ENCODE measurements around the gene CENPT. TPM values are rescaled to one million over a fixed set of nuclear protein-coding genes. Genes with fewer than 3 reads are reported as not detected.

CENPT gene
- total RNA-seq (2021) = 60.9 and 65.9 TPM in 2 replicates
- long read RNA-seq, transcript CENPT-233 (10 exons, 2,957 nt) = minor isoform, 21 of 545 reads
- long read RNA-seq, transcript CENPT-218 (12 exons, 2,133 nt) = major isoform, 71 of 545 reads
- long read RNA-seq, partial matches to known transcripts = 234 of 545 reads
- long read RNA-seq, other reads (novel, unspliced or antisense) = 213 of 545 reads

- Histone ChIP-seq H3K4me2 (ENCODE audit: insufficient read depth, insufficient read length, low read length) (peak within 1 kb of the TSS; percentile 82), H3T11ph (ENCODE audit: low read length) (no peak within 1 kb of the TSS), H3K79me2 (ENCODE audit: insufficient read depth, low read length) (peaks cover 21% of the 10 kb centered on the region; the same call in 1 of the 2 replicates), H2AFZ (ENCODE audit: low read length) (no peak within 1 kb of the TSS), H4K20me1 (ENCODE audit: control insufficient read depth, insufficient read depth, insufficient read length) (no peaks in the 10 kb centered on the region), H4K5ac (ENCODE audit: insufficient read length, low read depth, low read length) (no peak within 1 kb of the TSS), H3K9me3 (ENCODE audit: control insufficient read depth, low read depth, low read length) (no peaks in the 10 kb centered on the region), H3K23me2 (ENCODE audit: insufficient read length, low read depth, low read length, poor library complexity, severe bottlenecking) (peaks cover 14% of the 10 kb centered on the region), H2BK120ac (ENCODE audit: low read depth, low read length, poor library complexity, severe bottlenecking) (no peak within 1 kb of the TSS), H3K4me1 (ENCODE audit: insufficient read depth, low read length) (peaks cover 10% of the 10 kb centered on the region; the same call in 1 of the 2 replicates), H3K79me1 (ENCODE audit: insufficient read depth, low read depth, low read length, poor library complexity, severe bottlenecking) (no peaks in the 10 kb centered on the region), H4K8ac (replicated peaks; ENCODE audit: insufficient read length, low read depth, low read length) (no peak within 1 kb of the TSS), H2BK12ac (ENCODE audit: insufficient read length, low read depth, low read length) (no peak within 1 kb of the TSS), H4K91ac (ENCODE audit: insufficient read length, low read depth, low read length) (no peak within 1 kb of the TSS), H3K27ac (ENCODE audit: insufficient read length, low read depth, low read length) (peak within 1 kb of the TSS; percentile 61), H2BK15ac (ENCODE audit: low read depth, low read length) (no peak within 1 kb of the TSS), H3K23ac (ENCODE audit: insufficient read length, low read depth, low read length) (no peak within 1 kb of the TSS), H2AK5ac (ENCODE audit: insufficient read length, low read length) (no peak within 1 kb of the TSS), H3K56ac (ENCODE audit: insufficient read length, low read depth, low read length) (no peak within 1 kb of the TSS), H3K18ac (ENCODE audit: insufficient read length, low read depth, low read length) (no peak within 1 kb of the TSS), H3K27me3 (ENCODE audit: insufficient read depth, low read length) (no peaks in the 10 kb centered on the region), H3K4ac (ENCODE audit: low read depth, low read length) (no peak within 1 kb of the TSS), H3K9ac (ENCODE audit: extremely low read depth, insufficient read length, low read length) (peak within 1 kb of the TSS; percentile 77), H3K14ac (ENCODE audit: insufficient read depth, low read length) (peak within 1 kb of the TSS; percentile 33), H2BK5ac (ENCODE audit: insufficient read length, low read length) (no peak within 1 kb of the TSS), H2BK20ac (ENCODE audit: low read depth, low read length, poor library complexity, severe bottlenecking) (no peak within 1 kb of the TSS)
- peaks cover 0 to 2% of the 10 kb centered on the region in 2 experiments; a peak in 1 of 5 replicates for H3K9me3 Mint-ChIP-seq
- TF ChIP-seq CTCF (conservative IDR thresholded peaks at IDR 0.05) = no peak
- peaks cover 11 to 25% (median 16%) of the 10 kb centered on the region in 3 experiments for H3K36me3 Mint-ChIP-seq (ENCODE audit: insufficient read depth in 1 of 3, low read depth in 3 of 3)
- no CpG with 5 or more reads among the region's 62 CpGs for WGBS (ENCODE audit: extremely low coverage, insufficient read length, low lambda C conversion rate)
- no peak for DNase-seq
- peak within 1 kb of the TSS; percentile 83 to 95 (median 93); a peak in 6 of 7 replicates for H3K27ac Mint-ChIP-seq
- H3K4me1 Mint-ChIP-seq = peaks cover 40 to 44% of the 10 kb centered on the region in 2 experiments
- peak within 1 kb of the TSS; percentile 94 to 98 for H3K4me3 Mint-ChIP-seq
- H3K27me3 Mint-ChIP-seq (ENCODE audit: low read depth) = no peaks in the 10 kb centered on the region
Observed at GRCh38 chr16:67847064-67847861, at the start of gene CENPT. Gene CENPT, minus strand, starts transcription at chr16:67847693. Its CDS starts 13,834 bp downstream, at chr16:67833859.
